Hepatocyte (in vitro differentiated cells): Measurements from ENCODE around the gene RGS6. TPM values are rescaled to one million over a fixed set of nuclear protein-coding genes. Genes with fewer than 3 reads are reported as not detected.

Source experiments
- DNase-seq: peaks from one replicate; pipeline ENCODE4 v3.0.0-alpha.2; 2016; ENCODE audit warnings: low spot score
- H2AFZ ChIP-seq: fragments of 200-600 bp; sonication (generic); 2 replicates; pipeline ENCODE4 v1.6.0; 2016; ENCODE audit warnings: antibody characterized with exemption, mild to moderate bottlenecking
- H3K27ac ChIP-seq: fragments of 200-600 bp; sonication (generic); 2 replicates; pipeline ENCODE4 v1.5.1; 2016; ENCODE audit warnings: mild to moderate bottlenecking
- H3K27me3 ChIP-seq: fragments of 200-600 bp; sonication (generic); 2 replicates; pipeline ENCODE4 v1.6.1; 2016
- H3K36me3 ChIP-seq: fragments of 200-600 bp; sonication (generic); replicated peaks from 2 replicates; pipeline ENCODE4 v1.5.1; 2016; ENCODE audit warnings: low read depth; ENCODE audit not compliant: insufficient read depth
- H3K4me1 ChIP-seq: fragments of 200-600 bp; sonication (generic); 2 replicates; pipeline ENCODE4 v1.5.1; 2016; ENCODE audit warnings: mild to moderate bottlenecking, moderate library complexity; ENCODE audit not compliant: insufficient read depth
- H3K4me2 ChIP-seq: fragments of 200-600 bp; sonication (generic); 2 replicates; pipeline ENCODE4 v1.6.0; 2016
- H3K4me3 ChIP-seq: fragments of 200-600 bp; sonication (generic); 2 replicates; pipeline ENCODE4 v1.5.1; 2016; ENCODE audit warnings: mild to moderate bottlenecking
- H3K79me2 ChIP-seq: fragments of 200-600 bp; sonication (generic); 2 replicates; pipeline ENCODE4 v1.6.0; 2017; ENCODE audit warnings: mild to moderate bottlenecking
- H3K9me2 ChIP-seq: fragments of 200-600 bp; sonication (generic); replicated peaks from 2 replicates; pipeline ENCODE4 v1.6.0; 2017; ENCODE audit warnings: mild to moderate bottlenecking; ENCODE audit not compliant: insufficient read depth
- H3K9me3 ChIP-seq: fragments of 200-600 bp; sonication (generic); 2 replicates; pipeline ENCODE4 v1.5.1; 2016; ENCODE audit warnings: low read depth, mild to moderate bottlenecking
- H4K20me1 ChIP-seq: fragments of 200-600 bp; sonication (generic); 2 replicates; pipeline ENCODE4 v1.6.0; 2016; ENCODE audit warnings: mild to moderate bottlenecking; ENCODE audit not compliant: insufficient read depth, poor library complexity, severe bottlenecking
- CTCF ChIP-seq: fragments of 200-600 bp; sonication (generic); IDR thresholded peaks from 2 replicates; pipeline ENCODE4 v1.5.1; 2016; ENCODE audit warnings: antibody characterized with exemption, mild to moderate bottlenecking; ENCODE audit not compliant: poor library complexity
- EZH2 ChIP-seq: fragments of 200-600 bp; sonication (generic); IDR thresholded peaks from 2 replicates; pipeline ENCODE4 v1.6.1; 2016; ENCODE audit warnings: antibody characterized with exemption, mild to moderate bottlenecking, borderline replicate concordance
- EZH2phosphoT487 ChIP-seq: fragments of 200-600 bp; sonication (generic); IDR thresholded peaks from one replicate; pipeline ENCODE4 v1.6.1; 2018; ENCODE audit warnings: antibody characterized with exemption, mild to moderate bottlenecking, low read depth, moderate library complexity; ENCODE audit not compliant: unreplicated experiment, severe bottlenecking
- WGBS: methylation state at CpG from one replicate; pipeline ENCODE4 v1.1.6; 2016; ENCODE audit warnings: low lambda C conversion rate; ENCODE audit errors: missing lambda C conversion rate; 5-methylcytosine and 5-hydroxymethylcytosine counted together
- polyA plus RNA-seq: library from polyadenylated mRNA; unstranded; fragments of >200 nt; fragmentation: Nextera tagmentation; extraction: Ambion mirVana; gene quantifications from 2 replicates; pipeline ENCODE4 v1.2.1, GENCODE V29; 2016
- total RNA-seq: library from RNA; depleted of rRNA; stranded (reverse); fragments of >200 nt; gene quantifications from 2 replicates; pipeline ENCODE4 v1.2.3, GENCODE V29; 2014

RGS6 gene
- total and polyA plus RNA-seq, 2 experiments from 2014 or later: 0.25 to 0.87 TPM

- WGBS: 95% methylated on average over 1 of the region's 1 CpG
- no peak for TF ChIP-seq CTCF
- no peak for TF ChIP-seq EZH2phosphoT487
- H3K36me3 ChIP-seq: no peaks in the 10 kb centered on the region
These were observed 418.0 kb downstream of the RGS6 start for GRCh38 chr14:72350215-72350614.

GRCh38 chr14:72352012-72352411 lies 419.8 kb downstream of the RGS6 start:
- H3K4me3 ChIP-seq: no peak overlapping the region
- H4K20me1 ChIP-seq: no peaks in the 10 kb centered on the region
- WGBS: 87% methylated on average over 2 of the region's 2 CpGs

More at GRCh38 chr14:72350215-72350614, 418.0 kb downstream of the RGS6 start:
- Histone ChIP-seq H3K4me2 (no peak overlapping the region), H2AFZ (no peak overlapping the region), H3K9me3 (no peaks in the 10 kb centered on the region), H3K4me1 (no peaks in the 10 kb centered on the region), H3K9me2 (no peaks in the 10 kb centered on the region), H3K4me3 (no peak overlapping the region), H3K27me3 (no peaks in the 10 kb centered on the region), H4K20me1 (no peaks in the 10 kb centered on the region), H3K79me2 (no peaks in the 10 kb centered on the region), H3K27ac (no peak overlapping the region)
- no peak for DNase-seq

DNA sequence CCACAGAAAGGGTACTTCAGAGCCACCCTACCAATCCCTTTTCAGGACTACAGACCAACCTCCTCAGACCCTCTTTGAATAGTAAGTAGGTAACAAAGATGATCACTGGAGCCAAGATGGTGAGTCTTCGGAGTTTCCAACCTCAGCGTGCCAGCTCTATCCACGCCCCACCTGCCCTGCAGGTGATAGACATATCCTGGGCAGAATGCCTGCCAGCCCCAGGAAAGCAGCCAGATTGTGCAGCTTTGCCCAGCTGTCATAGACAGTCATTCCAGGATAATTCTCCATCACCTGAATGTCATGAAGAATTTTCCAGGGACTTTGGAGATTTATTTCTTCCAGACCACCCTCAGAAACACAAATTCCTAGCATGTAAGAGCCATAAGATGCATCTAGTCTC lies 434.4 kb downstream of the RGS6 start:
- no peak overlapping the region for H3K4me3 ChIP-seq
- H3K27ac ChIP-seq: no peak overlapping the region
- 91% methylated on average over 3 of the region's 3 CpGs for WGBS
- H3K79me2 ChIP-seq: no peaks in the 10 kb centered on the region
- no peaks in the 10 kb centered on the region for H3K4me1 ChIP-seq
- H4K20me1 ChIP-seq: no peaks in the 10 kb centered on the region
- H2AFZ ChIP-seq: no peak overlapping the region
- no peak for DNase-seq
- TF ChIP-seq EZH2 (no peak), EZH2phosphoT487 (no peak), CTCF (no peak)
- H3K9me2 ChIP-seq: no peaks in the 10 kb centered on the region
- no peaks in the 10 kb centered on the region for H3K9me3 ChIP-seq
- no peaks in the 10 kb centered on the region for H3K27me3 ChIP-seq
- H3K4me2 ChIP-seq: no peak overlapping the region
- no peaks in the 10 kb centered on the region for H3K36me3 ChIP-seq

More at GRCh38 chr14:72352012-72352411, 419.8 kb downstream of the RGS6 start:
- Histone ChIP-seq H3K79me2 (no peaks in the 10 kb centered on the region), H3K9me3 (no peaks in the 10 kb centered on the region), H3K36me3 (no peaks in the 10 kb centered on the region), H3K27me3 (no peaks in the 10 kb centered on the region), H3K4me1 (no peaks in the 10 kb centered on the region), H2AFZ (no peak overlapping the region), H3K4me2 (no peak overlapping the region), H3K9me2 (no peaks in the 10 kb centered on the region), H3K27ac (no peak overlapping the region)
- DNase-seq: no peak
- TF ChIP-seq CTCF: no peak
- no peak for TF ChIP-seq EZH2
- TF ChIP-seq EZH2phosphoT487: no peak

- Histone ChIP-seq H3K4me1 (no peaks in the 10 kb centered on the region), H4K20me1 (no peaks in the 10 kb centered on the region), H3K9me2 (no peaks in the 10 kb centered on the region), H3K27ac (no peak overlapping the region), H3K27me3 (no peaks in the 10 kb centered on the region), H3K4me2 (no peak overlapping the region), H2AFZ (no peak overlapping the region), H3K4me3 (no peak overlapping the region), H3K79me2 (no peaks in the 10 kb centered on the region), H3K9me3 (no peaks in the 10 kb centered on the region), H3K36me3 (no peaks in the 10 kb centered on the region)
- TF ChIP-seq EZH2phosphoT487: no peak
- TF ChIP-seq EZH2: no peak
- TF ChIP-seq CTCF: no peak
- no peak for DNase-seq
These were observed 436.9 kb downstream of the RGS6 start for GRCh38 chr14:72369106-72369505.
